ENCODE results near the gene OGDHL.
"Not testable (repeated sequence)": the region's sequence is repeated elsewhere in the genome, so short reads cannot be mapped to it uniquely, and the experiment has no call there.

OGDHL gene

DNA sequence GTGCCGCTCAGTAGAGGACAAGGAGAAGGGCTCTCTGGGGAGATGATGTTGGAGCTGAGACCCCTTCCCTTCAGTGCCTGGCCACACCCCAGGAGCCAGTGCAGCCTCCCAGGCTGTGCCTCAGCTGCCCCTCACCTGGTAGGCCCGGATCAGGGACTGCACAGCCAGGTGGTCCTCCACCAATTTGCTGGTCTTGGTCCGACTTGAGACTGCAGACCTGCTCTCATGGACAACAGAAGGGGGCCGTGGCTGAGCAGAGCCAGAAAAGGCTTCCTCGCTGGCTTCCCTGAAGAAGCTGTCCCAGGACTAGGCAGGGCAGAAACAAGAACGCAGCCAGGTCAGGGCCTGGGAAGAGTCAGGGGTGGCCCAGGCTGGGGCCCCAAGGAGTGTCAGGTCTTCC is 5.5 kb downstream of the OGDHL start:
- DNase-seq (ENCODE audit: low read depth, low spot score), result no peak

- DNase-seq (ENCODE audit: low read depth, low spot score), result no peak
Measured at GRCh38 chr10:49756031-49756430, 6.1 kb downstream of the OGDHL start.

DNA sequence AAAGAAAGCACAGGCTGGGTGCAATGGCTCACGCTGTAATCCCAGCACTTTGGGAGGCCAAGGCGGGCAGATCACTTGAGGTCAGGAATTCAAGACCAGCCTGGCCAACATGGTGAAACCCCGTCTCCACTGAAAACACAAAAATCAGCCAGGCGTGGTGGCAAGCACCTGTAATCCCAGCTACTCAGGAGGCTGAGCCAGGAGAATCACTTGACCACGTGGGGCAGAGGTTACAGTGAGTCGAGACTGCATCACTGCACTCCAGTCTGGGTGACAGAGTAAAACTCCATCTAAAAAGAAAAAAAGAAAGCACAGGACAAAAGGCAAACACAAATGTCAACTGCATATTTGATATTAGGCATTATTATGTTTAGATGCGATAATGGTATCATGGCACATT is 7.2 kb downstream of the OGDHL start:
- DNase-seq (ENCODE audit: low read depth, low spot score), result not testable (repeated sequence)

- DNase-seq (ENCODE audit: low read depth, low spot score), result no peak
Measured at GRCh38 chr10:49752584-49752983, 9.5 kb downstream of the OGDHL start.

- no peak for DNase-seq (ENCODE audit: low read depth, low spot score)
Measured at GRCh38 chr10:49751636-49752510, 10.2 kb downstream of the OGDHL start.

GRCh38 chr10:49751216-49751615 is 10.9 kb downstream of the OGDHL start:
- DNase-seq (ENCODE audit: low read depth, low spot score), result no peak

DNA sequence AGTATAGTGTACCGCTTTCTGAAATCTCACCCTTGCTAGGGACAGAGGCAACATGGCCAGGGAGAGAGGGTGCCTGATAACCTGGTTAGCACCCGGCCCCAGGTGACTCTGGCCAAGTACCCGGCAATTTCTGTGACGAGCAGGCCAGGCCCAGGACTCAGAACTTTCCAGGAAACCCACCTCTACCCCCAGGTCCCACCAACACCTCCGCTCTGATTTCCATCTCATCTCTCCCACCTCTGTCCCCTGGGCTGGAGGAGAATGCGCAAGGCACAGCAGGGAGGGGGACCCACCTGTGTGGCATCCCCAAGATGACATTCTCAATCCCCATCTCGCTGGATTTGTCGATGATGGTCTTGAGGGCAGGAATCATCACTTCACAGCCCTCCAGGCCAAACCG is 11.6 kb downstream of the OGDHL start:
- DNase-seq (ENCODE audit: low read depth, low spot score), result no peak

GRCh38 chr10:49749556-49750491 is 12.3 kb downstream of the OGDHL start:
- DNase-seq (ENCODE audit: low read depth, low spot score), result no peak

GRCh38 chr10:49749144-49749543 is 13.0 kb downstream of the OGDHL start:
- DNase-seq (ENCODE audit: low read depth, low spot score), result no peak

DNA sequence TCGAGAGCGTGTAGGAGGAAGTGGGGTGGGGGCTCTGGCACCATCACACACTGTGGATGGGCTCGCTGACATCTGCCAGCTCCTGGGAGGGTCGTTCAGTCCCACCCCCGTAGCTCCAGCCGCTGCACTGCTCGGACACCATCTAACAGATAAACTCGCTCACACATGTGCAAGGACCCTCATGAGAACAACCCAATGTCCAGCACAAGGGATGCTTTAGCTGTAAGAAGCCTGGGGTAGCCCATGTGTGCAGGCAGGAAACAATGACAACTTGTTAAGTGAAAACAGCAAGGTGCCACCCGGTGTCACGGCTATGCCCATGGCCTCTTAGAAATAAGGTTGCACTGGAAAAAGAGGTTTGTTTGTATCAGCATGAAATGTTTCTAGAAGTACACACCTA is 14.1 kb downstream of the OGDHL start:
- DNase-seq (ENCODE audit: low read depth, low spot score), result no peak

- DNase-seq (ENCODE audit: low read depth, low spot score), result no peak
Measured at GRCh38 chr10:49747303-49747646, 14.8 kb downstream of the OGDHL start.

DNA sequence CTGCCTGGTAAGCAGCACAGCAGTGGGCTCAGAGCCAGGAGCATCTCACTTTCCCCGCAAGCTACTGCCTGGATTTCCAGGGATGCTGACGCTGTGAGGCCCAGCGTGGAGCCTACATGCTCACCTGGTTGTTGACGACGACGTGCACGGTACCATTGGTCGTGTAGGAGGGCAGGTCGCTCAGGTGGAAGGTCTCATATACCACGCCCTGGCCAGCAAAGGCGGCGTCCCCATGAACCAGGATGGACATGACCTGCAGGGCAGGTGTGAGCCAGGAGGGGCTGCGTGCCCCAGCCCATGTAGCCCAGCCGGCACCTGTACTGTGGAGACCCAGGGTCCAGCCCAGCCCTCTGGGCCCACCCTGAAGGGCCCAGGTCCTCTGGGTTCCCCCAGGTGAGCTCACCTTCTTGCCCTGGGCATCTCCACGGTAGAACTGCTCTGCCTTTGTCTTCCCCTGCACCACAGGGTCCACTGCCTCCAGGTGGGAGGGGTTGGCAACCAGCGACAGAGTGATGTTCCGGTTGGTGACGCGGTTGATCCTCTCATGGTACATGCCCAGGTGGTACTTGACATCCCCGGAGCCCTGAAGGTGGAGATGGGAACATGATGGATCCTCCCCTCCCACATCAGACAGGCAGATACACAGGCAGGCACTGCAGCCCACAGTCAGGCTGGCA is 15.4 kb downstream of the OGDHL start:
- no peak for DNase-seq (ENCODE audit: low read depth, low spot score)

GRCh38 chr10:49745756-49746155 is 16.4 kb downstream of the OGDHL start:
- no peak for DNase-seq (ENCODE audit: low read depth, low spot score)

- peak; percentile 44 for DNase-seq (ENCODE audit: low read depth, low spot score)
Measured at GRCh38 chr10:49744924-49745605, 17.1 kb downstream of the OGDHL start.

DNA sequence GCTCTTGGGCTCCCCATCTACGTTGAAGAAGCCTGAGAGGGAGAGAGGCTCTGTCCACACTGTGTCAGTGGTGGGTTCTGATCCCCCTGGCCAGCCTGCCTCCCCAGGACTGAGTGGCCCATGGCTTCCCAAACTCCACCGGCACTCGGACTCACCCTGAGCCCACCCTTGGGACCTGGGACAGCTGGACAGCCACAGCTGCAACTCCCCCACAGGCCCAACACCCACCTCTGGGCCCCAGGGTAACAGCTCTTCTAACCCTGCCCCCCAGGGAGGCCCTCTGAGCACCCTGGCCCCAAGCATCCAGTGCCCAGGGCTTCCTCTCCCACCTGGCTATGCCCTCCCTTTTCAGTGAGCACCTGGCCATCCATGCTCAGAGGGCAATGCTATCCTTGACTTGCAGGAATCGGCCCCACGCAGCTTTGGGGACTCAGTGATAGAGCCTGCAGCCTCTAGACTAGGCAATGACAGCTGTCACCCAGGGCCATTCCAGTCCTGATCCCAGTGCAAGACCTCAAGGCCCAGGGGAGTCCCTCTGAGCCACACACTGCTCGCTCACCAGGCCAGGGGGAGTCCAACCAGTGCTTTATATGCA is 17.9 kb downstream of the OGDHL start:
- no peak for DNase-seq (ENCODE audit: low read depth, low spot score)

GRCh38 chr10:49743464-49744075 is 18.6 kb downstream of the OGDHL start:
- no peak for DNase-seq (ENCODE audit: low read depth, low spot score)

GRCh38 chr10:49742683-49743463 is 19.2 kb downstream of the OGDHL start:
- no peak for DNase-seq (ENCODE audit: low read depth, low spot score)

DNA sequence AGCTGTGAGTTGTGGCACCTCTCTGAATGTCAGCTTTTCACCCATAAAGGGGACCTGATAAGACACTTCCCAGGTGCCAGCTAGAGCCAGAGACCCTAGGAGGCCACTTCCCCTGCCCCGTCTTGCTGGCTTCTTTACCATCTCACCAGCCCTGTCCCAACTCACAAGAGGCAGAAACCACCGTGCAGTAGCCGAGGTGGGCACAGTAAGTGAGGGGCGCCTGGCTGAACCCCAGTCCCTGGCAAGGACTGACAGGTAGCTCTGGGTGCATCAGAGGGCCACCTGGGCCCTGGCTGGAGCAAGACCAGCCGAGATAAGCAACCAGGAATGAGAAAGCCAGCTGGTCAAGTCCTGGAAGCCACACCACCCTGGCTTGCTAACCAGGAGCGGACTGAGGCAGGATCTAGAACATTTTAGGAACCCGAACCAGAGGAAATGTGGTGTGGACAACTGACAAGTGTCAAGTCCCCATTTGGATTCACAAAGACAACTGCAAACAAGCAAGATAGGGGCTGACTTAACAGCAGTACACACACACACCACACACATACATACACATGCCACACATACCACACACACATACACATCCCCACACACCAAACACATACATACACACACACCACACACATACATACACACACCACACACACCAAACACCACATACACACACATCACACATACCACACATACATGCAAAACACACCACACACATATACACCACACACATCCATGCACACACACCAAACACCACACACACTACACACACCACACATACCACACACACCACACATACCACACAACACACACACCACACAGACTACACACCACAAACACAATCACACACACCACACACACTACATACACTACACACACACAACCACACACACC is 20.8 kb downstream of the OGDHL start:
- DNase-seq (ENCODE audit: low read depth, low spot score), result no peak

Data from ELF-1 (cell line).